ENCODE measurements around the gene ACOT7. TPM values are rescaled to one million over a fixed set of nuclear protein-coding genes. Genes with fewer than 3 reads are reported as not detected.

ACOT7 gene
- total RNA-seq, 1 experiment from 2014 or later = 165 TPM

GRCh38 chr1:6423321-6423999 lies 29.9 kb upstream of the ACOT7 start:
- DNase-seq (peak; percentile 98), ATAC-seq (peak; percentile 46)
- Histone ChIP-seq H3K9me2 (replicated peaks; ENCODE audit: low read length) (no peaks in the 10 kb centered on the region), H3K4me1 (ENCODE audit: insufficient read depth, low read length) (peaks cover 63% of the 10 kb centered on the region), H3K79me2 (ENCODE audit: low read length) (peaks cover 5% of the 10 kb centered on the region), H3K36me3 (ENCODE audit: low read depth, low read length) (no peaks in the 10 kb centered on the region), H3F3A (ENCODE audit: low read length, unreplicated experiment) (no peaks in the 10 kb centered on the region), H2AFZ (ENCODE audit: low read length) (peak overlapping the region; percentile 87), H3K4me3 (ENCODE audit: low read length) (peak overlapping the region; percentile 73), H3K9ac (ENCODE audit: low read length) (peak overlapping the region; percentile 25), H3K27ac (ENCODE audit: low read length) (peak overlapping the region; percentile 73), H4K20me1 (ENCODE audit: low read length) (no peaks in the 10 kb centered on the region), H3K4me2 (ENCODE audit: low read length) (peak overlapping the region; percentile 90), H3K9me3 (ENCODE audit: low read length) (no peaks in the 10 kb centered on the region), H3K27me3 (ENCODE audit: low read length) (no peaks in the 10 kb centered on the region)
- ChIA-PET CTCF (interaction anchor here (0.6 to 2.3 kb wide), 14 partner anchors 10 to 218 kb away, joined by 3 to 29 read pairs (median 4); no protein-coding TSS in a partner anchor), POLR2A (ENCODE audit: unreplicated experiment) (interaction anchor here (0.6 kb wide), 2 partner anchors 17 to 30 kb away, joined by 3 to 16 read pairs; partner anchors contain the start of gene ACOT7)
- BruUV-seq (replicated peaks) = no TSS peak
- TF ChIP-seq CTCF (conservative IDR thresholded peaks at IDR 0.05; ENCODE audit: low read depth, low read length) = peak; percentile 98
- TF ChIP-seq EZH2 (IDR thresholded peaks at IDR 0.05; ENCODE audit: low read length, unreplicated experiment) = no peak
- intact Hi-C loops (cut with micrococcal nuclease) = loop anchor here (1.0 kb wide), 2 partner anchors 10 to 15 kb away; no protein-coding TSS in a partner anchor

- BruUV-seq (replicated peaks) = no TSS peak
- H3K27me3 ChIP-seq (ENCODE audit: low read length) = no peaks in the 10 kb centered on the region
- POLR2A ChIA-PET (ENCODE audit: unreplicated experiment) = no interaction called here
- H3K9me2 ChIP-seq (replicated peaks; ENCODE audit: low read length) = no peaks in the 10 kb centered on the region
- DNase-seq (no peak), ATAC-seq (no peak)
- H2AFZ ChIP-seq (ENCODE audit: low read length) = no peak overlapping the region
- CTCF ChIA-PET = no interaction called here
- no peak overlapping the region for H3K4me3 ChIP-seq (ENCODE audit: low read length)
- H3K9me3 ChIP-seq (ENCODE audit: low read length) = no peaks in the 10 kb centered on the region
- 0 out of 2 replicates have a peak, but pooled peaks cover 6% of the 10 kb centered on the region for H4K20me1 ChIP-seq (ENCODE audit: low read length)
- no peak overlapping the region for H3K9ac ChIP-seq (ENCODE audit: low read length)
- intact Hi-C loops (cut with micrococcal nuclease) = no loop called here
- H3K79me2 ChIP-seq (ENCODE audit: low read length) = peaks cover 5% of the 10 kb centered on the region
- H3K4me1 ChIP-seq (ENCODE audit: insufficient read depth, low read length) = peaks cover 45% of the 10 kb centered on the region
- no peaks in the 10 kb centered on the region for H3F3A ChIP-seq (ENCODE audit: low read length, unreplicated experiment)
- H3K4me2 ChIP-seq (ENCODE audit: low read length) = 0 out of 2 replicates have a peak overlapping the region, but pooled peaks have one; percentile 17
- H3K27ac ChIP-seq (ENCODE audit: low read length) = no peak overlapping the region
- no peak for TF ChIP-seq EZH2 (IDR thresholded peaks at IDR 0.05; ENCODE audit: low read length, unreplicated experiment)
- TF ChIP-seq CTCF (conservative IDR thresholded peaks at IDR 0.05; ENCODE audit: low read depth, low read length) = no peak
- TF ChIP-seq EZH2phosphoT487 (IDR thresholded peaks at IDR 0.05; ENCODE audit: borderline replicate concordance, low read length) = no peak
- H3K36me3 ChIP-seq (ENCODE audit: low read depth, low read length) = no peaks in the 10 kb centered on the region
Observed at GRCh38 chr1:6421266-6421665, 27.7 kb upstream of the ACOT7 start.

DNA sequence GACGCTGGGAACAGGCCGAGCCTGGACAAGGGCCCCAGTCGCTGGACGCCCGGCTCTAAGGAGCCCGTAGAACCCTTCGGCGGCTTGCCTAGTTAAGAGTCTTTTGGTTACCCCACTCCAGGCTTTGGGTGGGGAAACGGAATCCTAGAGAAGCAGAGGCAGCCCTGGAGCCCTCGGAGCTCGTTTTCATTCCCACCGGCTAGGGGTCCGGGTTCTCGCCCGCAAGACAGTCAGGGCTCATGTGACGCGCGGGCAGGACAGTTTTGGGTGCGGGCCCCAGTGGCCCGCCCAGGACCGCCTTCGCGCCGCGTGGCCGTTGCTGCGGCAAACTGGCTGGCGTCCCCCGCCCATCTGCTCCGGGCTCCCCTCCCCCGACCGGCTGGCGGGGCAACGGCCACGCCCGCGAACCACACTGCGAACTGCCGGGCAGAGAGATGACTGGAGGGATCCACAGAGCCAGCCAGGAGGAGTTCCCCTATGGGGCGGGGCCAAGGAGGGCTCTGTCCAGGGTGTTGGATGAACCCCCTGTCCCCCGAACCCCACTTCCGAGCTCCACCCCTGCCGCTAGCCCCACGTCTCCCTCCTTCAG lies 27.0 kb upstream of the ACOT7 start:
- BruUV-seq (replicated peaks) = no TSS peak
- peaks cover 2% of the 10 kb centered on the region for H3K79me2 ChIP-seq (ENCODE audit: low read length)
- no peak for TF ChIP-seq CTCF (conservative IDR thresholded peaks at IDR 0.05; ENCODE audit: low read depth, low read length)
- TF ChIP-seq EZH2phosphoT487 (IDR thresholded peaks at IDR 0.05; ENCODE audit: borderline replicate concordance, low read length) = no peak
- TF ChIP-seq EZH2 (IDR thresholded peaks at IDR 0.05; ENCODE audit: low read length, unreplicated experiment) = no peak
- H3F3A ChIP-seq (ENCODE audit: low read length, unreplicated experiment) = no peaks in the 10 kb centered on the region
- ATAC-seq (no peak), DNase-seq (no peak)
- peaks cover 53% of the 10 kb centered on the region for H3K4me1 ChIP-seq (ENCODE audit: insufficient read depth, low read length)
- H3K9me3 ChIP-seq (ENCODE audit: low read length) = no peaks in the 10 kb centered on the region
- ChIA-PET POLR2A (ENCODE audit: unreplicated experiment) (no interaction called here), CTCF (interaction anchor here (2.0 kb wide), 1 partner anchor 17 kb away, joined by 9 read pairs; no protein-coding TSS in a partner anchor)
- intact Hi-C loops (cut with micrococcal nuclease) = no loop called here
- H3K9ac ChIP-seq (ENCODE audit: low read length) = no peak overlapping the region
- no peaks in the 10 kb centered on the region for H3K36me3 ChIP-seq (ENCODE audit: low read depth, low read length)
- H3K27me3 ChIP-seq (ENCODE audit: low read length) = no peaks in the 10 kb centered on the region
- no peak overlapping the region for H3K27ac ChIP-seq (ENCODE audit: low read length)
- peak overlapping the region; percentile 87 for H3K4me2 ChIP-seq (ENCODE audit: low read length)
- no peak overlapping the region for H2AFZ ChIP-seq (ENCODE audit: low read length)
- H3K9me2 ChIP-seq (replicated peaks; ENCODE audit: low read length) = no peaks in the 10 kb centered on the region
- 0 out of 2 replicates have a peak, but pooled peaks cover 6% of the 10 kb centered on the region for H4K20me1 ChIP-seq (ENCODE audit: low read length)
- no peak overlapping the region for H3K4me3 ChIP-seq (ENCODE audit: low read length)

Data from PC-3 (cell line).